Suprapubic skin (tissue), 4 donors: ENCODE data around the gene HTATSF1. TPM values are rescaled to one million over a fixed set of nuclear protein-coding genes. Genes with fewer than 3 reads are reported as not detected.

Source experiments
- DNase-seq, 2 donors: peaks; one replicate each; pipeline ENCODE4 v3.0.0-alpha.2; 2019; ENCODE audit warnings: low spot score in 2 of 2
- H3K27ac ChIP-seq: fragments of 200-600 bp; sonication (generic); one replicate; pipeline ENCODE4 v1.5.1; 2019
- H3K27me3 ChIP-seq: fragments of 200-600 bp; sonication (generic); one replicate; pipeline ENCODE4 v1.5.1; 2019
- H3K36me3 ChIP-seq: fragments of 200-600 bp; sonication (generic); one replicate; pipeline ENCODE4 v1.5.1; 2019
- H3K4me1 ChIP-seq: fragments of 200-600 bp; sonication (generic); one replicate; pipeline ENCODE4 v1.5.1; 2019
- H3K4me3 ChIP-seq: fragments of 200-600 bp; sonication (generic); one replicate; pipeline ENCODE4 v1.5.1; 2019; ENCODE audit warnings: mild to moderate bottlenecking
- H3K9me3 ChIP-seq: fragments of 200-600 bp; sonication (generic); one replicate; pipeline ENCODE4 v1.5.1; 2019
- CTCF ChIP-seq, 2 donors: fragments of 200-600 bp in 1 of 2; fragments of 450-650 bp in 1 of 2; sonication (generic) in 1 of 2; IDR thresholded peaks; one replicate each; pipeline ENCODE4 v1.5.1; 2016 to 2019; ENCODE audit warnings: antibody characterized with exemption in 2 of 2, mild to moderate bottlenecking in 1 of 2, moderate library complexity in 1 of 2
- EP300 ChIP-seq: sonication (generic); formaldehyde crosslinking; IDR thresholded peaks from one replicate; pipeline ENCODE4 v1.6.1; 2017; ENCODE audit warnings: antibody characterized with exemption
- POLR2A ChIP-seq, 2 donors: fragments of 450-650 bp; IDR thresholded peaks; one replicate each; pipeline ENCODE4 v1.6.1; 2017; ENCODE audit warnings: antibody characterized with exemption in 2 of 2, mild to moderate bottlenecking in 2 of 2, moderate library complexity in 2 of 2
- POLR2AphosphoS5 ChIP-seq, 3 donors: sonication (generic); formaldehyde crosslinking; IDR thresholded peaks; one replicate each; pipeline ENCODE4 v1.6.1; 2017; ENCODE audit warnings: antibody characterized with exemption in 3 of 3
- WGBS: methylation state at CpG from one replicate; pipeline ENCODE4 v1.1.5; 2018; 5-methylcytosine and 5-hydroxymethylcytosine counted together
- total RNA-seq, 4 donors: library from RNA; depleted of rRNA; stranded (reverse); fragments of >200 nt; gene quantifications; one replicate each; pipeline ENCODE4 v1.1.0, GENCODE V29; 2016

Gene HTATSF1
- total RNA-seq, 4 donors from 2014 or later: 32.6 to 49.1 (median 46.7) TPM

- H3K36me3 ChIP-seq: no peaks in the 10 kb centered on the region
- WGBS: 39% methylated on average over 1 of the region's 1 CpG
- no peak overlapping the region for H3K4me3 ChIP-seq
- H3K4me1 ChIP-seq: no peaks in the 10 kb centered on the region
- TF ChIP-seq POLR2AphosphoS5 (IDR thresholded peaks at IDR 0.05): no peak
- no peak for TF ChIP-seq EP300
- TF ChIP-seq CTCF (IDR thresholded peaks at IDR 0.05): no peak
- H3K9me3 ChIP-seq: no peaks in the 10 kb centered on the region
- H3K27me3 ChIP-seq: no peaks in the 10 kb centered on the region
- no peak for DNase-seq
- H3K27ac ChIP-seq: no peak overlapping the region
These were observed 43.6 kb upstream of the HTATSF1 start for GRCh38 chrX:136453771-136454170.

DNA sequence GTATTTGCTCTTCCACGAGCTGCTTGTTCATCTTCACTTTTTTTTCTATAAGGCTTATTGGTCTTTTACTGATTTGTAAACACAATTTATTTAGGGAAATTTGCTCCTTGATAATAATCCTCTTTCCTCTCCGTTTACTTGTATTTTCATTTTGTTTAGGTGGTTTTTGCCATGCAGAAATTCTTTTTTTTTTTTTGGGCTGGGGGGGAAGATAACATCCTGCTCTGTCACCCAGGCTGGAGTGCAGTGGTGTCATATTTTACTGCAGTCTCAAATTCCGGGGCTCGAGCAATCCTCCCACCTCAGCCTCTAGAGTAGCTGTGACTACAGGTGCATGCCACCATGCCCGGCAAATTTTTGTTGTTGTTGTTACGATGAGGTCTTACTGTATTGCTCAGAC lies 41.3 kb upstream of the HTATSF1 start:
- Histone ChIP-seq H3K27me3 (no peaks in the 10 kb centered on the region), H3K4me1 (no peaks in the 10 kb centered on the region), H3K9me3 (no peaks in the 10 kb centered on the region), H3K36me3 (no peaks in the 10 kb centered on the region), H3K4me3 (no peak overlapping the region), H3K27ac (no peak overlapping the region)
- 70% methylated on average over 6 of the region's 6 CpGs for WGBS
- TF ChIP-seq CTCF (IDR thresholded peaks at IDR 0.05) (no peak), POLR2A (IDR thresholded peaks at IDR 0.05) (no peak), EP300 (no peak), POLR2AphosphoS5 (IDR thresholded peaks at IDR 0.05) (no peak)
- DNase-seq: no peak

DNA sequence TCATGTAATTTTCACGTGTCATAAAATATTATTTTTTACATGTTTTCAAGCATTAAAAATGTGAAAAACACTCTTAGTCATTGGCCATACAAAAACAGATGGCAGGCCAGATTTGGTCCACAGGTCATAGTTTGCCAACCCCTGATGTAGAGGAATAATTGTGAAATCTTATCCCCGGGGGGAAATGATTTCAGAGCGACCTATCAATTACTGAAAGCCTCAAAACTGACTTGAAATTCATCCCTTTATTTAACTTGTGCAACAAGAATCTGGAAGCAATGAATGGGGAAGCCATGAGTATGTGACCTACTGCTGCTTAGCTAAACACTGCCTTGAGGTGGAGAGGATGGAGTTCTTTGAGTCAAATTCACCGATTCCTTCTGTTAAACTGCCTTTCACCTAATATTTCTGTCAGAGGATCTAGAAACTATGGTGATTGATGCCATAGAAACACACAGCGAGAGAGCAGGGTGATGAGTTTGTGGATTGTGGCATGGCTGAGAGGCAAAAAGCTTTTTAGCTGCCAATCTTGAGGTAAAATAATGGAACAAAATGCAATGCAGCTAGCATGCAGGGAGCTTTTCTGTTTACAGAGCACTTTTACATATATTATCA lies 40.0 kb upstream of the HTATSF1 start:
- H3K27me3 ChIP-seq: no peaks in the 10 kb centered on the region
- TF ChIP-seq EP300 (no peak), POLR2A (IDR thresholded peaks at IDR 0.05) (no peak), POLR2AphosphoS5 (IDR thresholded peaks at IDR 0.05) (no peak), CTCF (IDR thresholded peaks at IDR 0.05) (no peak)
- WGBS: 46% methylated on average over 5 of the region's 5 CpGs
- no peak for DNase-seq
- no peaks in the 10 kb centered on the region for H3K9me3 ChIP-seq
- no peak overlapping the region for H3K4me3 ChIP-seq
- no peaks in the 10 kb centered on the region for H3K4me1 ChIP-seq
- no peak overlapping the region for H3K27ac ChIP-seq
- H3K36me3 ChIP-seq: no peaks in the 10 kb centered on the region

DNA sequence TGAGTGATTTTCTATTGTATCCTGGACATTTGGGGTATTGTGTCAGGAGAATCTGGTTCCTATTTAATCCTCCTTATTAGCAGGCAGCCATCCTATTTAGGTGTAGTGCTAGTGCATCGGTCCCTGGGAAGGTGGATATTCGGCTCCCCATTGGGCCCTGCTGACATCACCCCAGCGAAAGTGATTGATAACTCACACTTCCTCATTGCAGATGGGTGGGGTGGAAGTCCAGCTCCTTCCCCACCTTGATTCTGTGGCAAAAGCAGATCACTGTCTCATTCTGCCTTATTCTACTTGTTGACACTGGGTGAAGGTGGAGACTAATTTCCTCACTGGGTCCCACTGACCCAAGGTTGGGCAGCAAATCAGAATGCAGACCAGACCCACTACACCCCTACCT lies 32.8 kb upstream of the HTATSF1 start:
- H3K9me3 ChIP-seq: no peaks in the 10 kb centered on the region
- no peaks in the 10 kb centered on the region for H3K4me1 ChIP-seq
- DNase-seq: no peak
- H3K27me3 ChIP-seq: no peaks in the 10 kb centered on the region
- no peak overlapping the region for H3K27ac ChIP-seq
- TF ChIP-seq CTCF (IDR thresholded peaks at IDR 0.05): no peak
- no peak for TF ChIP-seq POLR2AphosphoS5 (IDR thresholded peaks at IDR 0.05)
- TF ChIP-seq EP300: no peak
- no peak for TF ChIP-seq POLR2A (IDR thresholded peaks at IDR 0.05)
- no peaks in the 10 kb centered on the region for H3K36me3 ChIP-seq
- H3K4me3 ChIP-seq: no peak overlapping the region
- 81% methylated on average over 3 of the region's 3 CpGs for WGBS

- no peaks in the 10 kb centered on the region for H3K4me1 ChIP-seq
- no peak for TF ChIP-seq EP300
- no peak for TF ChIP-seq CTCF (IDR thresholded peaks at IDR 0.05)
- TF ChIP-seq POLR2A (IDR thresholded peaks at IDR 0.05): no peak
- TF ChIP-seq POLR2AphosphoS5 (IDR thresholded peaks at IDR 0.05): no peak
- DNase-seq: no peak
- no peaks in the 10 kb centered on the region for H3K9me3 ChIP-seq
- H3K27me3 ChIP-seq: no peaks in the 10 kb centered on the region
- WGBS: 62% methylated on average over 3 of the region's 3 CpGs
- H3K4me3 ChIP-seq: no peak overlapping the region
- no peak overlapping the region for H3K27ac ChIP-seq
- H3K36me3 ChIP-seq: no peaks in the 10 kb centered on the region
These were observed 30.1 kb upstream of the HTATSF1 start for GRCh38 chrX:136467303-136467702.
